BLaER1 treated with 17β-estradiol and CSF1 and Interleukin-3, amounts not matched to agents 10 nM and 100 nM (cell line): ENCODE data around the gene B3GNT7.
"Not testable (repeated sequence)": the region's sequence is repeated elsewhere in the genome, so short reads cannot be mapped to it uniquely, and the experiment has no call there.

ENCODE experiments used
- H3K27ac ChIP-seq, 11 experiments: shearing (Covaris generic); formaldehyde crosslinking; 2 replicates each; pipeline ENCODE4 v1.8.1; 2022
- H3K27me3 ChIP-seq, 11 experiments: shearing (Covaris generic); formaldehyde crosslinking; 2 replicates each; pipeline ENCODE4 v1.8.1; 2022
- H3K36me3 ChIP-seq, 11 experiments: shearing (Covaris generic); formaldehyde crosslinking; 2 replicates each; pipeline ENCODE4 v1.8.1; 2022
- H3K4me1 ChIP-seq, 10 experiments: shearing (Covaris generic); formaldehyde crosslinking; 2 replicates each; pipeline ENCODE4 v1.8.1; 2022
- H3K4me2 ChIP-seq, 11 experiments: shearing (Covaris generic); formaldehyde crosslinking; 2 replicates each; pipeline ENCODE4 v1.8.1; 2022
- H3K4me3 ChIP-seq, 10 experiments: shearing (Covaris generic); formaldehyde crosslinking; 2 replicates each; pipeline ENCODE4 v1.8.1; 2022
- H3K9ac ChIP-seq, 11 experiments: shearing (Covaris generic); formaldehyde crosslinking; 2 replicates each; pipeline ENCODE4 v1.8.1; 2022
- H3K9me3 ChIP-seq, 11 experiments: shearing (Covaris generic); formaldehyde crosslinking; replicated peaks in 1 of 11; 2 replicates each; pipeline ENCODE4 v1.8.1; 2022
- H4K20me1 ChIP-seq, 11 experiments: shearing (Covaris generic); formaldehyde crosslinking; 2 replicates each; pipeline ENCODE4 v1.8.1; 2022
- Cebpa-rat ChIP-seq, 11 experiments: shearing (Covaris generic); IDR thresholded peaks; 2 replicates each; pipeline ENCODE4 v1.8.1; 2022

B3GNT7 gene

DNA sequence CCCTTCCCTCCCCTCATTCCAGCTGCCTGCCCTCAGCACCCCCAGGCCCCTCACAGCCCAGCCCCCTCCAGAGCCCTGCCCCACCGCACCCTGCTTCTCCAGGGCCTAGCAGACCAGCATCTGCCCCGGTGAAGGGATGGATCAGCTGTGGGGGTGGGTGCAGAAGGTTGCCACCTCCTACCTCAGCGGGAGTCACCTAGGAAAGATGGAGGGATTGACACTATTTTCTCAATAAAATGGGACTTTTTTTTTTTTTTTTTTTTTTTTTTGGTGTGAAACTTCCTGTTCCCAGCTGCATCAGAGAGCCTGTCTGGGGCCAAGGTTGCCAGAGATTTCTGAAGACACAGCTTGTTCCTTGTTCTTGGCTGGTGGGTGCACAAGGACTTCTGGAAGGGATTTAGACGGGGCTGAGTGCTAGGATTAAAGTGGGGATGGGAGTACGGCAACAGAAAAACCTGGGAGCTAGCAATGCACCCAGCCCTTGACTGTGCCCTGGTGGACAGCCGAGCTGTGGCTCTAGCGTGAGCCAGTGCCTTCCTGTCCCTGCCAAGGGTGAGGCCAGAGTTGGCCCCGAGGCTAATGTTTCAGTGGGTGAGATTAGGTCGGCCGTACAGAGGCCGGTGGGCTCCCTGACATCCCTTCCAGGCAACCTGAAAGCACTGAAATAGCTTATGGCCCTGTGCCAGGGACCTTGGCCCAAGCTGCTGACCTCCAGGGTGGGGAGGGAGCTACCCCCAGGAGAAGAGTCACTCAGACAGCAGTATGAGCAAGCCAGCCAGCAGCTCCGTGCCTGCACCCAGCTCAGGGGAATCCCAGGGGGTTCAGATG, 4.6 kb downstream of the B3GNT7 start:
- peaks cover 0 to 5% (median 0%) of the 10 kb centered on the region in 11 experiments; a peak in 3 of 22 replicates for H4K20me1 ChIP-seq
- no peak for TF ChIP-seq Cebpa-rat (IDR thresholded peaks at IDR 0.05)
- peaks cover 26 to 37% (median 32%) of the 10 kb centered on the region in 11 experiments for H3K27me3 ChIP-seq
- H3K4me3 ChIP-seq = no peak overlapping the region
- H3K4me2 ChIP-seq = peak overlapping the region; percentile 31 to 86 (median 65); a peak in 21 of 22 replicates
- no peaks in the 10 kb centered on the region for H3K36me3 ChIP-seq
- H3K9ac ChIP-seq = peak overlapping the region in 3 of 11 experiments; percentile 7 to 60 (median 18); a peak in 5 of 22 replicates
- peak overlapping the region in 3 of 11 experiments; percentile 2 to 68 (median 46); a peak in 3 of 22 replicates for H3K27ac ChIP-seq
- H3K4me1 ChIP-seq = peaks cover 26 to 43% (median 31%) of the 10 kb centered on the region in 10 experiments
- no peaks in the 10 kb centered on the region for H3K9me3 ChIP-seq

- peak overlapping the region in 3 of 11 experiments; percentile 7 to 60 (median 18); a peak in 3 of 22 replicates for H3K9ac ChIP-seq
- H3K4me2 ChIP-seq = peak overlapping the region; percentile 31 to 86 (median 65); a peak in 21 of 22 replicates
These were observed 5.2 kb downstream of the B3GNT7 start for GRCh38 chr2:231400681-231401080.

GRCh38 chr2:231401101-231401500, 5.6 kb downstream of the B3GNT7 start:
- H3K4me2 ChIP-seq, H3K27ac ChIP-seq, H3K36me3 ChIP-seq: not testable (repeated sequence)

More at GRCh38 chr2:231400681-231401080, 5.2 kb downstream of the B3GNT7 start:
- H3K9me3 ChIP-seq, H3K36me3 ChIP-seq, H4K20me1 ChIP-seq, H3K4me3 ChIP-seq: not testable (repeated sequence)
- Histone ChIP-seq H3K27me3 (peaks cover 20 to 31% (median 25%) of the 10 kb centered on the region in 11 experiments), H3K27ac (peak overlapping the region in 2 of 11 experiments; percentile 46 to 68; a peak in 3 of 22 replicates), H3K4me1 (peaks cover 22 to 38% (median 27%) of the 10 kb centered on the region in 10 experiments)

DNA sequence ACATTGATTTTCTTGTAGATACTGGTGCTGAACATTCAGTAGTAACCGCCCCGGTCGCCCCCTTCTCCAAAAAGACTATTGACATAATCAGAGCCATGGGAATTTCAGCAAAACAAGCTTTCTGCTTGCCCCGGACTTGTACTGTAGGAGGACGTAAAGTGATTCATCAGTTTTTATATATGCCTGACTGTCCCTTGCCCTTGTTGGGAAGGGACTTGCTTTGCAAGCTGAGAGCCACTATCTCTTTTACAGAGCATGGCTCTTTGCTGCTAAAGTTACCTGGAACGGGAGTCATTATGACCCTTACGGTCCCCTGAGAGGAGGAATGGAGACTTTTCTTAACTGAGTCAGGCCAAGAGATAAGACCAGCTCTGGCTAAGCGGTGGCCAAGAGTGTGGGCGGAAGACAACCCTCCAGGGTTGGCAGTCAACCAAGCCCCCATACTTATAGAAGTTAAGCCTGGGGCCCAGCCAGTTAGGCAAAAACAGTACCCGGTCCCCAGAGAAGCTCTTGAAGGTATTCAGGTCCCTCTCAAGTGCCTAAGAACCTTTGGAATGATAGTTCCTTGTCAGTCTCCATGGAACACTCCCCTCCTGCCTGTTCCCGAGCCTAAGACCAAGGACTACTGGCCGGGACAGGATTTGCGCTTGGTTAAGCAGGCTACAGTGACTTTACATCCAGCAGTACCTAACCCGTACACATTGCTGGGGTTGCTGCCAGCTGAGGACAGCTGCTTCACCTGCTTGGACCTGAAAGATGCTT, 8.1 kb downstream of the B3GNT7 start:
- not testable (repeated sequence) for H3K9ac ChIP-seq, H3K27me3 ChIP-seq, H4K20me1 ChIP-seq, H3K4me3 ChIP-seq, H3K27ac ChIP-seq, H3K36me3 ChIP-seq
- H3K9me3 ChIP-seq = peaks cover 0 to 13% (median 11%) of the 10 kb centered on the region in 11 experiments; a peak in 21 of 22 replicates
- H3K4me1 ChIP-seq = peaks cover 34 to 46% (median 42%) of the 10 kb centered on the region in 10 experiments
- H3K4me2 ChIP-seq = peak overlapping the region in 10 of 11 experiments; percentile 8 to 53 (median 30); a peak in 15 of 22 replicates

More at GRCh38 chr2:231401101-231401500, 5.6 kb downstream of the B3GNT7 start:
- Histone ChIP-seq H3K4me1 (peaks cover 23 to 40% (median 29%) of the 10 kb centered on the region in 10 experiments), H3K27me3 (peaks cover 16 to 27% (median 21%) of the 10 kb centered on the region in 11 experiments)
- H3K4me3 ChIP-seq, H3K9me3 ChIP-seq, H3K9ac ChIP-seq, H4K20me1 ChIP-seq: not testable (repeated sequence)

GRCh38 chr2:231404183-231404578, 8.7 kb downstream of the B3GNT7 start:
- H3K36me3 ChIP-seq, H3K27me3 ChIP-seq, H3K4me3 ChIP-seq, H3K27ac ChIP-seq, H4K20me1 ChIP-seq, H3K9ac ChIP-seq: not testable (repeated sequence)
- Histone ChIP-seq H3K9me3 (peaks cover 0 to 18% (median 16%) of the 10 kb centered on the region in 11 experiments; a peak in 21 of 22 replicates), H3K4me2 (peak overlapping the region in 9 of 11 experiments; percentile 8 to 53 (median 32); a peak in 15 of 22 replicates), H3K4me1 (peaks cover 34 to 44% (median 40%) of the 10 kb centered on the region in 10 experiments)

GRCh38 chr2:231405601-231406367, 10.3 kb downstream of the B3GNT7 start:
- H3K36me3 ChIP-seq, H3K27me3 ChIP-seq, H4K20me1 ChIP-seq: not testable (repeated sequence)
- H3K27ac ChIP-seq = peak overlapping the region in 9 of 11 experiments; percentile 34 to 74 (median 57); a peak in 16 of 22 replicates
- H3K9ac ChIP-seq = peak overlapping the region in 8 of 11 experiments; percentile 6 to 63 (median 50); a peak in 11 of 22 replicates
- peaks cover 7 to 33% (median 26%) of the 10 kb centered on the region in 11 experiments for H3K9me3 ChIP-seq
- 0 out of 20 replicates have a peak overlapping the region, but pooled peaks of 4 of the 10 experiments have one; percentile 3 to 12 (median 6) for H3K4me3 ChIP-seq
- H3K4me1 ChIP-seq = peaks cover 25 to 34% (median 30%) of the 10 kb centered on the region in 10 experiments
- H3K4me2 ChIP-seq = peak overlapping the region; percentile 52 to 92 (median 80)

DNA sequence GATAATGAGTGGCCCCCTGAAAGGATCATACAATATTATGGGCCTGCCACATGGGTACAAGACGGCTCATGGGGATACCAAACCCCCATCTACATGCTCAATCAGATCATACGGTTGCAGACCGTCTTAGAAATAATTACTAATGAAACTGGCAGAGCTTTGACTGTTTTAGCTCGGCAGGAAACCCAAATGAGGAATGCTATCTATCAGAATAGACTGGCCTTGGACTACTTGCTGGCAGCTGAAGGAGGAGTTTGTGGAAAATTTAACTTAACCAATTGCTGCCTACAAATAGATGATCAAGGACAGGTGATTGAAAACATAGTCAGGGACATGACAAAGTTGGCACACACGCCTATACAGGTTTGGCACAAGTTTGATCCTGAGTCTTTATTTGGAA, 12.2 kb downstream of the B3GNT7 start:
- H3K9me3 ChIP-seq = peaks cover 7 to 34% (median 26%) of the 10 kb centered on the region in 11 experiments
- H3K27me3 ChIP-seq = peaks cover 14 to 27% (median 23%) of the 10 kb centered on the region in 11 experiments
- peaks cover 29 to 40% (median 37%) of the 10 kb centered on the region in 10 experiments for H3K4me1 ChIP-seq
- not testable (repeated sequence) for H3K9ac ChIP-seq, H4K20me1 ChIP-seq, H3K4me3 ChIP-seq, H3K36me3 ChIP-seq, H3K27ac ChIP-seq
- peak overlapping the region in 3 of 11 experiments; percentile 75 to 92 (median 86); a peak in 5 of 22 replicates for H3K4me2 ChIP-seq

DNA sequence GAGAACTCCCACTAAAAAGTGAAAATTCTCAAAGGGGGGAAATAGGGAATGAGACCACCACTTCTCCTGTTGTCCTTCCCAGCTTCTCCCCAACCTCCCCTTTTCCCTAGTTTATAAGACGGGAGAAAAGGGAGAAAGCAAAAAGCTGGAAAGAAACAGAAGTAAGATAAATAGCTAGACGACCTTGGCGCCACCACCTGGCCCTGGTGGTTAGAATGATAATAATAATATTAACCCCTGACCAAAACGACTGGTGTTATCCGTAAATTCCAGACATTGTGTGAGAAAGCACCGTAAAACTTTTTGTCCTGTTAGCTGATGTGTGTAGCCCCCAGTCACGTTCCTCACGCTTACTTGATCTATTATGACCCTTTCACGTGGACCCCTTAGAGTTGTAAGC, 12.8 kb downstream of the B3GNT7 start:
- H3K9me3 ChIP-seq = peaks cover 7 to 34% (median 26%) of the 10 kb centered on the region in 11 experiments
- not testable (repeated sequence) for H4K20me1 ChIP-seq, H3K4me2 ChIP-seq, H3K4me3 ChIP-seq, H3K9ac ChIP-seq, H3K36me3 ChIP-seq, H3K27ac ChIP-seq
- H3K27me3 ChIP-seq = peaks cover 14 to 28% (median 23%) of the 10 kb centered on the region in 11 experiments
- peaks cover 27 to 41% (median 37%) of the 10 kb centered on the region in 10 experiments for H3K4me1 ChIP-seq
